Keratinocyte (primary cell): ENCODE data around the gene ELAVL3. TPM values are rescaled to one million over a fixed set of nuclear protein-coding genes. Genes with fewer than 3 reads are reported as not detected.
A peak's percentile ranks its signal among the peaks of the same experiment; 100 is the strongest.

Source experiments
- DNase-seq: peaks from one replicate; pipeline ENCODE4 v3.0.0-alpha.2; 2011; ENCODE audit warnings: low read depth, missing footprints, low spot score
- FAIRE-seq: peaks from 2 replicates; lab custom pipeline; 2011; peaks lifted over from hg19 to GRCh38; lab: Jason Lieb, UNC
- H2AFZ ChIP-seq: 2 replicates; pipeline ENCODE4 v1.6.0; 2012; ENCODE audit warnings: low read length, control low read depth, inconsistent platforms; ENCODE audit not compliant: control insufficient read depth
- H3K27ac ChIP-seq: 2 replicates; pipeline ENCODE4 v1.5.1; 2011; ENCODE audit warnings: low read length; ENCODE audit not compliant: control insufficient read depth, insufficient read depth
- H3K27me3 ChIP-seq: 3 replicates; pipeline ENCODE4 v1.6.0; 2011; ENCODE audit warnings: low read length; ENCODE audit not compliant: control insufficient read depth, insufficient read depth; ENCODE audit errors: extremely low read depth
- H3K36me3 ChIP-seq, 2 experiments: 2 replicates in 1 of 2; 3 replicates in 1 of 2; pipeline ENCODE4 v1.5.1; 2011; ENCODE audit warnings: low read length in 2 of 2, mild to moderate bottlenecking in 1 of 2; ENCODE audit not compliant: control insufficient read depth in 2 of 2, insufficient read depth in 2 of 2; ENCODE audit errors: extremely low read depth in 1 of 2
- H3K4me1 ChIP-seq: 3 replicates; pipeline ENCODE4 v1.5.1; 2011; ENCODE audit warnings: low read length; ENCODE audit not compliant: control insufficient read depth, insufficient read depth; ENCODE audit errors: extremely low read depth
- H3K4me2 ChIP-seq: 3 replicates; pipeline ENCODE4 v1.6.0; 2011; ENCODE audit warnings: low read depth, low read length; ENCODE audit not compliant: control insufficient read depth, insufficient read depth; ENCODE audit errors: extremely low read depth
- H3K4me3 ChIP-seq, 3 experiments: fragments of 200-600 bp in 1 of 3; sonication (generic) in 1 of 3; 2 replicates in 2 of 3; 3 replicates in 1 of 3; pipeline ENCODE4 v1.5.1; 2011 to 2016; ENCODE audit warnings: low read length in 3 of 3, mild to moderate bottlenecking in 3 of 3, control low read depth in 2 of 3, inconsistent platforms in 1 of 3, low read depth in 1 of 3, mixed read lengths in 1 of 3, mixed run types in 1 of 3, moderate library complexity in 1 of 3; ENCODE audit not compliant: control insufficient read depth in 2 of 3, insufficient read depth in 2 of 3; ENCODE audit errors: extremely low read depth in 1 of 3
- H3K79me2 ChIP-seq: 2 replicates; pipeline ENCODE4 v1.6.0; 2012; ENCODE audit warnings: low read length; ENCODE audit not compliant: control insufficient read depth, insufficient read depth
- H3K9ac ChIP-seq: 3 replicates; pipeline ENCODE4 v1.6.0; 2011; ENCODE audit warnings: low read length; ENCODE audit not compliant: control insufficient read depth, insufficient read depth; ENCODE audit errors: extremely low read depth
- H3K9me1 ChIP-seq: 3 replicates; pipeline ENCODE4 v1.6.0; 2011; ENCODE audit warnings: low read length; ENCODE audit not compliant: control insufficient read depth, insufficient read depth; ENCODE audit errors: extremely low read depth
- H3K9me3 ChIP-seq: 2 replicates; pipeline ENCODE4 v1.5.1; 2012; ENCODE audit warnings: low read depth, low read length; ENCODE audit not compliant: control insufficient read depth
- H4K20me1 ChIP-seq: 3 replicates; pipeline ENCODE4 v1.6.0; 2011; ENCODE audit warnings: low read length; ENCODE audit not compliant: control insufficient read depth, insufficient read depth; ENCODE audit errors: extremely low read depth
- EZH2 ChIP-seq: IDR thresholded peaks from one replicate; pipeline ENCODE4 v1.6.1; 2012; ENCODE audit warnings: inconsistent platforms, mild to moderate bottlenecking, low read length, moderate library complexity
- dilution Hi-C: fragments of 300-500 bp; cut with MboI; formaldehyde crosslinking; loops from one replicate; pipeline ENCODE4 v1.7.0; 2020; ENCODE audit warnings: low sequenced_read_pairs; ENCODE audit not compliant: extremely low pct_ligation_motif_present
- polyA plus RNA-seq, 5 experiments: library from polyadenylated mRNA; depleted of rRNA in 3 of 5; stranded (reverse) in 3 of 5; stranded (forward) in 1 of 5; unstranded in 1 of 5; fragments of >200 nt; gene quantifications; 1 replicate in 1 of 5; 2 replicates in 3 of 5; 3 replicates in 1 of 5; pipeline versions ENCODE4 v1.2.1 to v1.2.3, GENCODE V29; 2011 to 2012; ENCODE audit warnings: missing spikeins in 2 of 5, low read depth in 1 of 5, low replicate concordance in 1 of 5
- TF ChIP-seq, protein P1 (sequence below), 3 experiments: IDR thresholded peaks in 1 of 3; conservative IDR thresholded peaks in 1 of 3; optimal IDR thresholded peaks in 1 of 3; 2 replicates in 2 of 3; 3 replicates in 1 of 3; pipeline versions ENCODE3 to v1.5.1; 2011; ENCODE audit warnings: low read length in 3 of 3, mild to moderate bottlenecking in 3 of 3, moderate library complexity in 2 of 3, control low read depth in 1 of 3, inconsistent platforms in 1 of 3; ENCODE audit not compliant: insufficient read depth in 2 of 3; ENCODE audit errors: extremely low read depth in 1 of 3

The ELAVL3 gene
- polyA plus RNA-seq, 1 donor (not counting 4 experiments of a cell fraction or from before 2014, with no cell fraction given), result not detected

- TF ChIP-seq EZH2, result no peak
- TF ChIP-seq, protein P1, sequence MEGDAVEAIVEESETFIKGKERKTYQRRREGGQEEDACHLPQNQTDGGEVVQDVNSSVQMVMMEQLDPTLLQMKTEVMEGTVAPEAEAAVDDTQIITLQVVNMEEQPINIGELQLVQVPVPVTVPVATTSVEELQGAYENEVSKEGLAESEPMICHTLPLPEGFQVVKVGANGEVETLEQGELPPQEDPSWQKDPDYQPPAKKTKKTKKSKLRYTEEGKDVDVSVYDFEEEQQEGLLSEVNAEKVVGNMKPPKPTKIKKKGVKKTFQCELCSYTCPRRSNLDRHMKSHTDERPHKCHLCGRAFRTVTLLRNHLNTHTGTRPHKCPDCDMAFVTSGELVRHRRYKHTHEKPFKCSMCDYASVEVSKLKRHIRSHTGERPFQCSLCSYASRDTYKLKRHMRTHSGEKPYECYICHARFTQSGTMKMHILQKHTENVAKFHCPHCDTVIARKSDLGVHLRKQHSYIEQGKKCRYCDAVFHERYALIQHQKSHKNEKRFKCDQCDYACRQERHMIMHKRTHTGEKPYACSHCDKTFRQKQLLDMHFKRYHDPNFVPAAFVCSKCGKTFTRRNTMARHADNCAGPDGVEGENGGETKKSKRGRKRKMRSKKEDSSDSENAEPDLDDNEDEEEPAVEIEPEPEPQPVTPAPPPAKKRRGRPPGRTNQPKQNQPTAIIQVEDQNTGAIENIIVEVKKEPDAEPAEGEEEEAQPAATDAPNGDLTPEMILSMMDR (optimal IDR thresholded peaks at IDR 0.05 in 1 of 3, IDR thresholded peaks at IDR 0.05 in 1 of 3, conservative IDR thresholded peaks at IDR 0.05 in 1 of 3; ENCODE audit: extremely low read depth in 1 of 3, insufficient read depth in 2 of 3, low read length in 3 of 3), result no peak
- Histone ChIP-seq H3K27me3 (peaks cover 60% of the 10 kb centered on the region), H3K4me2 (peak overlapping the region; percentile 77), H3K9ac (no peak overlapping the region), H3K4me3 (peak overlapping the region in 2 of 3 experiments; percentile 44 to 63), H3K36me3 (no peaks in the 10 kb centered on the region), H4K20me1 (no peaks in the 10 kb centered on the region), H2AFZ (peak overlapping the region; percentile 68), H3K9me3 (no peaks in the 10 kb centered on the region), H3K4me1 (peaks cover 22% of the 10 kb centered on the region), H3K9me1 (no peaks in the 10 kb centered on the region), H3K27ac (no peak overlapping the region), H3K79me2 (no peaks in the 10 kb centered on the region)
- FAIRE-seq (peak; percentile 83), DNase-seq (peak; percentile 91)
- dilution Hi-C loops, result no loop called here
Measured at GRCh38 chr19:11422163-11423065, 58.4 kb downstream of the ELAVL3 start.

DNA sequence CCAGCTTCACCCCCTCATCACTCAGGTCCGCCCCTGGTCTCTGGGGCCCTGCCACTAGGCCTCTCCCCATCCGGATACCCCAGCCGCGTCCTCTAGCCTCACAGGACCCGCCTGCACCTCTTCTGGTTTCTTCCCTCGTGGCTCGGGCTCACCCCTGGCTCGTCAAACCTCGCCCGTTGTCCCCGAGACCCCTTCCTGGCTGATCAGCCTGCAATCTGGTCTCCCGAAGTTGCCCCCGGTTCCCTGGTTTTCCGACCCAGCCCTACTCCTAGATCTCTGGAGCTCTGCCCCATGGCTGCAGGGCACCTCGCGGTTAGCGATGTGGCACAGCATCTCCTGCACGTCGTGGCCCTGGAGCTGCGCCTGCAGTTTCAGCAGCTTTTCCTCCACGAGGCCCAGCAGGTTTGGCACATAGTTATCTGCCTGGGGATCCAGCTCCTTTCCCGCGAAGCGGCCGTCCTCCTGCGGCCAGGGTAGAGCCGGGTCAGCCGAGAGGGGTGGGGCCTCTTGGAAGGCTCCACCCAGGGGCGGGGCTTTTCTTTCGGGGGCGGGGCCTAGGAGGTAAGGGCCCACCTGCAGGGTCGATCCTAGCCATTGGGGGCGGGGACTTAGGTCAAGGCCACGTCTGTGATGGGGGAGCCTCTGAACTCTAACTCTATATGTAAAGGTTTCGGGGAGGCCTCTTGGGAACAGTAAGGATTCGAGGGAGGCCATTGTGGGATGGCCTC, 59.3 kb downstream of the ELAVL3 start:
- Histone ChIP-seq H3K4me1 (peaks cover 22% of the 10 kb centered on the region), H3K36me3 (no peaks in the 10 kb centered on the region), H3K9me1 (no peaks in the 10 kb centered on the region), H3K79me2 (no peaks in the 10 kb centered on the region), H3K9ac (no peak overlapping the region), H3K27ac (no peak overlapping the region), H3K27me3 (peaks cover 61% of the 10 kb centered on the region), H3K4me3 (peak overlapping the region in 2 of 3 experiments; percentile 25 to 63), H3K4me2 (peak overlapping the region; percentile 64), H3K9me3 (no peaks in the 10 kb centered on the region), H2AFZ (peak overlapping the region; percentile 65), H4K20me1 (no peaks in the 10 kb centered on the region)
- FAIRE-seq, result no peak
- TF ChIP-seq, protein P1 (optimal IDR thresholded peaks at IDR 0.05 in 1 of 3, IDR thresholded peaks at IDR 0.05 in 1 of 3, conservative IDR thresholded peaks at IDR 0.05 in 1 of 3; ENCODE audit: extremely low read depth in 1 of 3, insufficient read depth in 2 of 3, low read length in 3 of 3), result no peak
- TF ChIP-seq EZH2, result no peak
- DNase-seq, result no peak
- dilution Hi-C loops, result no loop called here
